GM21381 (cell line): Measurements from ENCODE around the gene PRUNE2.

Source experiments
- ATAC-seq: cut with Tn5 transposase; IDR thresholded peaks from one replicate; pipeline ENCODE4 v1.9.1; 2021; ENCODE audit warnings: mild to moderate bottlenecking, moderate library complexity; ENCODE audit not compliant: unreplicated experiment

The PRUNE2 gene

GRCh38 chr9:76902395-76902794, 3.5 kb downstream of the PRUNE2 start:
- no peak for ATAC-seq

GRCh38 chr9:76901801-76902200, 4.1 kb downstream of the PRUNE2 start:
- no peak for ATAC-seq

- ATAC-seq, result no peak
Measured at GRCh38 chr9:76900884-76901440, 5.0 kb downstream of the PRUNE2 start.

GRCh38 chr9:76898786-76899185, 7.1 kb downstream of the PRUNE2 start:
- no peak for ATAC-seq

GRCh38 chr9:76897804-76898525, 7.9 kb downstream of the PRUNE2 start:
- ATAC-seq, result no peak

GRCh38 chr9:76896035-76896434, 9.9 kb downstream of the PRUNE2 start:
- no peak for ATAC-seq

GRCh38 chr9:76895186-76895585, 10.7 kb downstream of the PRUNE2 start:
- no peak for ATAC-seq

GRCh38 chr9:76894198-76894597, 11.7 kb downstream of the PRUNE2 start:
- no peak for ATAC-seq

- no peak for ATAC-seq
Measured at GRCh38 chr9:76893395-76893932, 12.4 kb downstream of the PRUNE2 start.

GRCh38 chr9:76891874-76892273, 14.0 kb downstream of the PRUNE2 start:
- ATAC-seq, result no peak

- ATAC-seq, result no peak
Measured at GRCh38 chr9:76891279-76891678, 14.6 kb downstream of the PRUNE2 start.

GRCh38 chr9:76887951-76888350, 18.0 kb downstream of the PRUNE2 start:
- ATAC-seq, result no peak

GRCh38 chr9:76887003-76887821, 18.7 kb downstream of the PRUNE2 start:
- no peak for ATAC-seq

GRCh38 chr9:76886318-76886717, 19.6 kb downstream of the PRUNE2 start:
- ATAC-seq, result no peak

GRCh38 chr9:76884823-76885222, 21.1 kb downstream of the PRUNE2 start:
- no peak for ATAC-seq

- ATAC-seq, result no peak
Measured at GRCh38 chr9:76883341-76883855, 22.5 kb downstream of the PRUNE2 start.

- peak; percentile 91 for ATAC-seq
Measured at GRCh38 chr9:76882686-76883085, 23.2 kb downstream of the PRUNE2 start.

- ATAC-seq, result no peak
Measured at GRCh38 chr9:76880210-76880609, 25.7 kb downstream of the PRUNE2 start.

- ATAC-seq, result no peak
Measured at GRCh38 chr9:76878933-76879332, 27.0 kb downstream of the PRUNE2 start.

- ATAC-seq, result no peak
Measured at GRCh38 chr9:76877961-76878360, 28.0 kb downstream of the PRUNE2 start.

- ATAC-seq, result no peak
Measured at GRCh38 chr9:76876098-76876497, 29.8 kb downstream of the PRUNE2 start.
